Measurements from ENCODE around the gene CALM3.

DNA sequence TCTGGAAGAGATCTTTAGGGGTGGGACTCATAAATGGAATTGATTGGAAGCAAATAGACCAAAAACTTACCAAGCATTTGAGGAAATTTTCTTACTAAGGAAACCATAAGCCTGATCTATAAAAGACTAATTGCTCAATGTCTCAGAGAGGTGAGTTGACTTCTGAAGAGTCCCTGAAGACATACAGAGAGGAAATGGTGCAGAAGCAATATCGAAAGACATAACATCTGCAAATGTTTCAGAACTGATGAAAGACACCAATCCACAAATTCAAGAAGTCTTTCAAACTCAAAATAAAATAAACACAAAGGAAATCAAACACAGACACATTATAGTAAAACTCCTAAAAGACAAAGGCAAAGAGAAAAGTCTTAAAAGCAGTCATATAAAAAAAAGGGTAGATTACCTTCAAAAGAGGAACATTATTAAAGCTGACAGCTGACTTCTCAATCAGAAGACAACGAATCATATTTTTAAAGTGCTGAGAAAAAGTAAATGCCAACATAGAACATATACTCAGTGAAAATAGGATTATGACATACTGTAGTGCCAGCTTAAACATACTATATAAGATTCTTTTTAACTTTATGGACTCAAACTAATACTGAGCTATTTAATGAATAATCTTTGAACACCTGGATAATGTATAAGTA is 45.4 kb upstream of the CALM3 start:
- TF ChIP-seq, protein P1, sequence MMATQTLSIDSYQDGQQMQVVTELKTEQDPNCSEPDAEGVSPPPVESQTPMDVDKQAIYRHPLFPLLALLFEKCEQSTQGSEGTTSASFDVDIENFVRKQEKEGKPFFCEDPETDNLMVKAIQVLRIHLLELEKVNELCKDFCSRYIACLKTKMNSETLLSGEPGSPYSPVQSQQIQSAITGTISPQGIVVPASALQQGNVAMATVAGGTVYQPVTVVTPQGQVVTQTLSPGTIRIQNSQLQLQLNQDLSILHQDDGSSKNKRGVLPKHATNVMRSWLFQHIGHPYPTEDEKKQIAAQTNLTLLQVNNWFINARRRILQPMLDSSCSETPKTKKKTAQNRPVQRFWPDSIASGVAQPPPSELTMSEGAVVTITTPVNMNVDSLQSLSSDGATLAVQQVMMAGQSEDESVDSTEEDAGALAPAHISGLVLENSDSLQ (IDR thresholded peaks at IDR 0.05), result no peak
- TF ChIP-seq FOXM1 (IDR thresholded peaks at IDR 0.05; ENCODE audit: borderline replicate concordance), result no peak
- TF ChIP-seq ARNT (IDR thresholded peaks at IDR 0.05), result no peak

Data from HEK293T (cell line).